ENCODE measurements around the gene MGST2.
A peak's percentile ranks its signal among the peaks of the same experiment; 100 is the strongest.
"Not testable (repeated sequence)": the region's sequence is repeated elsewhere in the genome, so short reads cannot be mapped to it uniquely, and the experiment has no call there.

The MGST2 gene

GRCh38 chr4:139665690-139666529, at the start of gene MGST2:
Gene MGST2, plus strand, starts transcription at chr4:139665819. Its CDS starts 201 bp downstream, at chr4:139666020.
- TF ChIP-seq POLR2A (IDR thresholded peaks at IDR 0.05; ENCODE audit: low read length) (peak; percentile 87), GATA1 (IDR thresholded peaks at IDR 0.05; ENCODE audit: low read depth, low read length) (no peak)
- DNase-seq: peak; percentile 72 to 77

GRCh38 chr4:139617702-139618490, 47.7 kb upstream of the MGST2 start:
- TF ChIP-seq POLR2A (IDR thresholded peaks at IDR 0.05; ENCODE audit: low read length): no peak
- TF ChIP-seq GATA1 (IDR thresholded peaks at IDR 0.05; ENCODE audit: low read depth, low read length): no peak
- DNase-seq: no peak

- peak; percentile 15 to 20 for DNase-seq
- TF ChIP-seq POLR2A (IDR thresholded peaks at IDR 0.05; ENCODE audit: low read length): no peak
- no peak for TF ChIP-seq GATA1 (IDR thresholded peaks at IDR 0.05; ENCODE audit: low read depth, low read length)
Measured at GRCh38 chr4:139619644-139620043, 46.0 kb upstream of the MGST2 start.

GRCh38 chr4:139622901-139623381, 42.7 kb upstream of the MGST2 start:
- TF ChIP-seq POLR2A (IDR thresholded peaks at IDR 0.05; ENCODE audit: low read length) (no peak), GATA1 (IDR thresholded peaks at IDR 0.05; ENCODE audit: low read depth, low read length) (no peak)
- DNase-seq: no peak

GRCh38 chr4:139624441-139625092, 41.1 kb upstream of the MGST2 start:
- DNase-seq: no peak
- no peak for TF ChIP-seq POLR2A (IDR thresholded peaks at IDR 0.05; ENCODE audit: low read length)
- TF ChIP-seq GATA1 (IDR thresholded peaks at IDR 0.05; ENCODE audit: low read depth, low read length): no peak

GRCh38 chr4:139625093-139625455, 40.5 kb upstream of the MGST2 start:
- no peak for DNase-seq
- TF ChIP-seq POLR2A (IDR thresholded peaks at IDR 0.05; ENCODE audit: low read length) (no peak), GATA1 (IDR thresholded peaks at IDR 0.05; ENCODE audit: low read depth, low read length) (no peak)

GRCh38 chr4:139625482-139625881, 40.1 kb upstream of the MGST2 start:
- TF ChIP-seq POLR2A (IDR thresholded peaks at IDR 0.05; ENCODE audit: low read length) (no peak), GATA1 (IDR thresholded peaks at IDR 0.05; ENCODE audit: low read depth, low read length) (no peak)

GRCh38 chr4:139628184-139629012, 37.2 kb upstream of the MGST2 start:
- TF ChIP-seq POLR2A (IDR thresholded peaks at IDR 0.05; ENCODE audit: low read length): no peak
- no peak for TF ChIP-seq GATA1 (IDR thresholded peaks at IDR 0.05; ENCODE audit: low read depth, low read length)
- no peak for DNase-seq

More at GRCh38 chr4:139625482-139625881, 40.1 kb upstream of the MGST2 start:
- no peak for DNase-seq

GRCh38 chr4:139629436-139630125, 36.0 kb upstream of the MGST2 start:
- TF ChIP-seq GATA1 (IDR thresholded peaks at IDR 0.05; ENCODE audit: low read depth, low read length) (no peak), POLR2A (IDR thresholded peaks at IDR 0.05; ENCODE audit: low read length) (no peak)
- no peak for DNase-seq

GRCh38 chr4:139630126-139630495, 35.5 kb upstream of the MGST2 start:
- no peak for DNase-seq
- no peak for TF ChIP-seq POLR2A (IDR thresholded peaks at IDR 0.05; ENCODE audit: low read length)

GRCh38 chr4:139630991-139631390, 34.6 kb upstream of the MGST2 start:
- TF ChIP-seq POLR2A (IDR thresholded peaks at IDR 0.05; ENCODE audit: low read length): no peak
- TF ChIP-seq GATA1 (IDR thresholded peaks at IDR 0.05; ENCODE audit: low read depth, low read length): no peak
- DNase-seq: no peak

GRCh38 chr4:139631791-139632190, 33.8 kb upstream of the MGST2 start:
- no peak for TF ChIP-seq GATA1 (IDR thresholded peaks at IDR 0.05; ENCODE audit: low read depth, low read length)
- TF ChIP-seq POLR2A (IDR thresholded peaks at IDR 0.05; ENCODE audit: low read length): no peak
- DNase-seq: no peak

GRCh38 chr4:139632739-139633138, 32.9 kb upstream of the MGST2 start:
- DNase-seq: not testable (repeated sequence)
